Measurements from ENCODE around the gene THSD4.

THSD4 gene

GRCh38 chr15:71747128-71748083 is 632.1 kb downstream of the THSD4 start:
- peak in 2 of 3 donors; percentile 12 to 35 for DNase-seq

- no peak for DNase-seq
These were observed 633.0 kb downstream of the THSD4 start for GRCh38 chr15:71748293-71748718.

DNA sequence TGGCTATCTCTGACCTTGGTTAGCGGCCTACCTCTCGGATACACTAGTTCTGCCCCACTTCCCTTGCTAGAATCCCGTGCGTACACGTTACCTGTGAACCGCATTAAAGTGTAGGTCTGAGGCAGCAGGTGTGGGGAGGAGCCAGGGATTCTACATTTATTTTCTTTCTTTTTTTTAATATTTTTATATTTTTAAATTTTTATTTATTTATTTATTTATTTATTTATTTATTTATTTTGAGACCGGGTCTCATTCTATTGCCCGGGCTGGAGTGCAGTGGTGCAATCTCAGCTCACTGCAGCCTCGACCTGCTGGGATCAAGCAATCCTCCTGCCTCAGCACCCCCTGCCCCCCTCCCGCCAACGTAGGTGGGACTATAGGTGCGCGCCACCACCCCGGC is 634.2 kb downstream of the THSD4 start:
- no peak for DNase-seq

- DNase-seq, result no peak
These were observed 636.9 kb downstream of the THSD4 start for GRCh38 chr15:71752128-71752527.

DNA sequence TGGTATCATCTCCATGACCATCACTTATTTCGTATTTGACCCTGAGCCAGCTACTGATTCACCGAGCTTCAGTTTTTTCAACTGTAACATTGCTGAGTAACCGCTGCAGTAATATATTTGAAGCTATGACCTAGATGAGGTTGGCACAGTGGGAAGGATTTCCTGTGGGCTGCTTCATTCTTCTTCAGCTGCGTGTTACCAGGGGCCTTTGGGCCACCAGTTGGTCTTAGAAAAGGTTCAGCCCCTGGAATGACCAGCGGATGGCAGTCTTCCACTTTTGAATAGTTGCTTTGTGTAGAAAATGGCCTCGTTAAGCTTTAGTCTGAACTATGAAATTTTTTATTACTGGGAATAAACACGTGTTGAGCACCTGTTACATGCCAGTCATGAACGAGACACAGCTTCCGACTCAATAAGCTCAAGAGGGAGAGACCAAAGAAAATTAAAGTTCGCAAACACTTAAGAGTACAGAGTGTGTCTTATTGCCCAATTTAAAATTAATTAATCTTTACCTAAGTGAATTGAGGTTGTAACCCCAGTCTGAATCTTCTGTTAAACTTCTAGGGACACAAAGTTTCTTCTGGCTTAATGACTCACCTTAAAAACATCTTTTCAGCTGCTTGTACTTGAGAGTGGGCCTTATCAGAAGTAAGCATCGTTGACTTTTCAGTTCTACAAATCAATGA is 637.5 kb downstream of the THSD4 start:
- DNase-seq, result peak; percentile 29 to 47 (median 39)

GRCh38 chr15:71753346-71753745 is 638.1 kb downstream of the THSD4 start:
- DNase-seq, result no peak

- DNase-seq, result no peak
These were observed 639.4 kb downstream of the THSD4 start for GRCh38 chr15:71754660-71755059.

DNA sequence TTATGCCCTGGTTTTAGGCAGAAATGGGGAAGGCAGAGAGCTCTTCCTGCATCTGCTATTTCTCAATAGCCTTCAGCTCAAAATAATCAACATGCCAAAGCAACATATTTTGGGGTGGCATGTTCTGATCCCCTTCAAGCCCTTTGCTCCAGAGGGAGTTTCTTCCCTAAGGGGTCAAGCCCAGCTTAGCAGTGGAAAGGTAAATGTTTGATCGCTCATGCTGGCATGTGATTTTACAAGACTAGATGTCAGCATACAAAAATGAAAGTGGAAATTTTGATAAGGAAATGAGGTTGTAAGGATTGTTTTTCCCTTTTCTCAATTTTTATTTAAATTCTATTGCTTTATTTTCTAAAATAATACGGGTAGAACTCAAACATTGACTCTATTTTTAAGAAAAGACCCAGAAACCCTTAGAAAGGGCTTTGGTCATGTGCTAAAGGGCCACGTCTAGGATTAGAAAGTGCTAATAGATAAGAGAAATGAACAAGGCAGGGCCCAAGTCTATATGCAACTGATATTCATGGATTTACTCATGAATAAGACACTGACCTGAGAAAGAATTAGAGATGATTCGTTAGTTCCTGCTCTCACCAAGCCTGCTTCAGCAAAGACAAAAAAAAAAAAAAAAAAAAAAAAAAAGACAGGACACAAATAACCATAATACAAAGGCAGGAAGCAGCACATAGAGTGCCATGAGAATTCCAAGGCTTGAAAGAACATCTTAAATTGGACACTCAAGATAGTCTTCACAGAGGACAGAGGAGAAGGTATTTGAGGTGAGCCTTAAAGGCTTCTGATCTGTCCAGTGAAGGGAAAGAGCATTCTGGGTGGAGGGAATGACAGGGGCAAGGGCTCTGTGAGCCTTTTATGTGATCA is 640.1 kb downstream of the THSD4 start:
- no peak for DNase-seq

- DNase-seq, result no peak
These were observed 641.5 kb downstream of the THSD4 start for GRCh38 chr15:71756599-71757352.

GRCh38 chr15:71757741-71758530 is 642.7 kb downstream of the THSD4 start:
- no peak for DNase-seq

DNA sequence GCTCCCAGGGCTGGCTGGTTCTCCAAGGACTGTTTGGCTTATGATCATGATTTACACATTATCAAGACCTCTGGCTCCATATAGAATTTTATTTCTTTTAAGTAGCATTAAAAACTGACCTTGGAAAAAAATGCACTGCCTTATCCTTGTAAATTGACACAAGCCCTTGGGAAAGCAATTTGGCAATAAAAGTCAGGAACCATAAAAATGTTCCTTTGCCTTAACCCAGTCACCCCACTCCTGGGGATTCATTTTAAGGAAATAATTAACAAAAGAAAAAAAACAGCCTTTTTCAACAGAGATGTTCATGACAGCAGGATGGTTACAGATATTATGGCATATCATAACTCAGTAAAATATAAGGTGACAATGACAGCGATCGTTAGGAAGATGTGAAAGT is 643.4 kb downstream of the THSD4 start:
- DNase-seq, result no peak

GRCh38 chr15:71760852-71761251 is 645.6 kb downstream of the THSD4 start:
- DNase-seq, result no peak

GRCh38 chr15:71761649-71762048 is 646.4 kb downstream of the THSD4 start:
- DNase-seq, result peak; percentile 59 to 65 (median 61)

GRCh38 chr15:71768184-71768583 is 652.9 kb downstream of the THSD4 start:
- no peak for DNase-seq

DNA sequence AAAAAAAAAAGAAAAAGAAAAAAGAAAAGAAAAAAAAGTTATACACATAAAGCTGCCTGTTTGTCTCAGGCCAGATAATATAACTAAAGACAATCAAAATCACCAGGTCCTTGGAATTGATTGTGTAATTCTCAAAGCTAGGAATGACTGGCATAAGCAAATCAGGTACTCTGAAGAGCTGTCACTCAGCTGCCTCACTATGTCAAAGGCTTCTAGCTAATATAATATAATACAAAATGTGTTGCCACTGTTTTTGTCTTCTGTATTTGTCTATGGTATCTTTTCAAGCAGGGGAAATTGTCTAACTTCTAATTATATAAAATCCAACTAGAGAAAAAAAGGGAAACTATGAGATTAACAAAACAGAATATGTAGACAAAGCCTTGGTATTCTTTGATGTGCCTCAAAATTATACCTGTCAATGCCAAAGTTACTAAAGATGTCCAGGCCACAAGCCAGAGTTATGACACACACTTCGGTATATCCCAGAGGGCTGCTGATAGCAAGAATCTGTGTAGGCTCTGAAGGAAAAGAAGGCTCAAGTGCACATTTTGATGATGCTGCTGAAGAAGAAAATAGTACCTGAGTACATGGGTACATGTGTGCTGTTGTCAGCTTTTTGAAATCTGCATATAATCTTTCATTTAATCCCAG is 658.1 kb downstream of the THSD4 start:
- no peak for DNase-seq

- no peak for DNase-seq
These were observed 660.6 kb downstream of the THSD4 start for GRCh38 chr15:71775856-71776255.

DNA sequence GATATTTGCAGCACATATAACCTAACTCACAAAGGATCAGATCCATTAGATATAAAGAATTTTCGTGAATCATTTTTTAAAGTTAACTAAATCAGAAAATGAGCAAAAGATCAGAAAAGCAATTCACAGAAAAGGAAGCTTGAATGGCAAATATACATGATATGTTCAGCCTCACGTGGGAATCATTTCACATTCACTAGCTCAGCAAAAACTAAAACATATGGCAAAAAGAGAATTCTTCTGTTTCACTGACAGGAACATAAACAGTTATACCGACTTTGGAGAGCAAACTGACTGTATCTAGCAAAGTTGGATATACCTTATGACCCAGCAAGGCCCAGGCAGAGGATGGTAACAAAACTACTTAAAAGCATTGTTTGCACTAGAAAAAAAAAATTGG is 661.0 kb downstream of the THSD4 start:
- no peak for DNase-seq

GRCh38 chr15:71777216-71777943 is 662.1 kb downstream of the THSD4 start:
- no peak for DNase-seq

DNA sequence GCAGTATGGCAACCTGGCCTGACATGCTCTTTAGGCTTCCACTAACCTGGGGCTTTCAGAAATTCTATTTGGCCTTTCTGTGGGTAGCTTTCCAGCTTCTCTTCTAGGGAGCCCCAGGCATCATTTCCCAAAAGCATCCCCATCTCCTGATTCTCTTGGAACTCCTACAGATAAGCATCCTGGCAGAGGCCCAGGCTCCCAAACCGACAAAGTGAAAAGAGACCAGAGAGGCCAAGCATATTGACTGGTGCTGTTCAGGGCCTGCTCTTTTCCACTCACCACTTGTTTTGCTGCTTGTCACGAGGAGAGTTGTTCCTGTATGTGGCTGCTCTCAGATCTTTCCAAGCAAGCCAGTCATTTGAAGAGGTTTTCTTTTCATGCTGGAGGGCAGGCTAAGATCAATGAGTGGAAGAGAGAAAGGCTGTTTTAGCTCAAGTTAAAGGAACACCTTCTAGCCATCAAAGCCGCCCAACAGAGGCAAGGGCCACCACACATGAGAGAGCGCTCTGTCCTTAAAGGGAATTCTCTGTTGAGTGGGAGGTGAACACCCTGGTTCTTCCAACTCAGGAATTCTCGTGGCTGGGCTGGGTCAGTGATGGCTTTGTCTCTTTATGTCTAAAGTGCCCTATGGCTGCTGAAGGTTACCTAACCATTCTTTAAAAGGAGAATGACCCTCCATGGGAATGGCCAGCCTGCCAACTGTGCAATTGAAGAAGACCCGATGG is 664.0 kb downstream of the THSD4 start:
- DNase-seq, result no peak
